IMR-90 (cell line): ENCODE data around the gene NR6A1. TPM values are rescaled to one million over a fixed set of nuclear protein-coding genes. Genes with fewer than 3 reads are reported as not detected.

Source experiments
- ATAC-seq: fragments of 200-7000 bp; cut with Tn5 transposase; 2 replicates; pipeline ENCODE4 v1.9.1; 2020; ENCODE audit warnings: low read depth, mild to moderate bottlenecking, moderate library complexity
- BruUV-seq: library from RNA; stranded (reverse); fragments of 400-500 nt; replicated peaks from 2 replicates; lab custom pipeline; 2021; lab: Mats Ljungman, UMichigan
- CTCF ChIA-PET: fragments of 300-600 bp; formaldehyde crosslinking; extraction: SDS; loops from one replicate; lab custom pipeline; 2021; ENCODE audit warnings: antibody characterized with exemption; lab: Yijun Ruan, JAX
- POLR2A ChIA-PET: fragments of 300-600 bp; sonication (Branson Sonifier 250); formaldehyde crosslinking; loops from one replicate; lab custom pipeline; 2022; ENCODE audit warnings: antibody characterized with exemption; ENCODE audit not compliant: unreplicated experiment; lab: Charles Lee
- DNase-seq: peaks from one replicate; pipeline ENCODE4 v3.0.0; 2013
- H2AFZ ChIP-seq: replicated peaks from 2 replicates; pipeline ENCODE3; 2013; ENCODE audit warnings: low read length, mild to moderate bottlenecking; ENCODE audit not compliant: poor library complexity
- H2AK5ac ChIP-seq: 2 replicates; pipeline ENCODE4 v1.6.1; 2013; ENCODE audit warnings: low read depth, low read length, inconsistent platforms
- H2AK9ac ChIP-seq: replicated peaks from 2 replicates; pipeline ENCODE3; 2013; ENCODE audit warnings: mild to moderate bottlenecking, low read depth, low read length, moderate library complexity; ENCODE audit not compliant: poor library complexity
- H2BK120ac ChIP-seq: 2 replicates; pipeline ENCODE4 v1.6.1; 2013; ENCODE audit warnings: low read depth, low read length, inconsistent platforms
- H2BK15ac ChIP-seq: 3 replicates; pipeline ENCODE4 v1.6.1; 2013; ENCODE audit warnings: low read depth, low read length, inconsistent platforms
- H2BK20ac ChIP-seq: 2 replicates; pipeline ENCODE4 v1.6.1; 2013; ENCODE audit warnings: low read depth, mild to moderate bottlenecking, inconsistent platforms, low read length, moderate library complexity
- H2BK5ac ChIP-seq: 2 replicates; pipeline ENCODE4 v1.6.1; 2013; ENCODE audit warnings: mild to moderate bottlenecking, low read depth, low read length, inconsistent platforms; ENCODE audit not compliant: poor library complexity, severe bottlenecking
- H3K14ac ChIP-seq: replicated peaks from 2 replicates; pipeline ENCODE4 v1.6.1; 2013; ENCODE audit warnings: low read depth, low read length, inconsistent platforms
- H3K18ac ChIP-seq: 2 replicates; pipeline ENCODE4 v1.6.1; 2013; ENCODE audit warnings: low read depth, low read length, control low read depth
- H3K23ac ChIP-seq: 2 replicates; pipeline ENCODE4 v1.6.1; 2013; ENCODE audit warnings: low read depth, low read length, inconsistent platforms
- H3K27ac ChIP-seq: 2 replicates; pipeline ENCODE4 v1.5.1; 2013; ENCODE audit warnings: mild to moderate bottlenecking, control low read depth, low read length; ENCODE audit not compliant: insufficient read depth
- H3K27me3 ChIP-seq: 2 replicates; pipeline ENCODE4 v1.6.1; 2013; ENCODE audit warnings: low read length; ENCODE audit not compliant: control insufficient read depth, insufficient read depth
- H3K36me3 ChIP-seq: 2 replicates; pipeline ENCODE4 v1.6.1; 2013; ENCODE audit warnings: low read length, mixed read lengths; ENCODE audit not compliant: control insufficient read depth, insufficient read depth
- H3K4ac ChIP-seq: 2 replicates; pipeline ENCODE4 v1.6.1; 2013; ENCODE audit warnings: low read depth, low read length, inconsistent platforms
- H3K4me1 ChIP-seq: 2 replicates; pipeline ENCODE4 v1.6.1; 2013; ENCODE audit warnings: low read length, mixed read lengths; ENCODE audit not compliant: control insufficient read depth, insufficient read depth
- H3K4me2 ChIP-seq: 2 replicates; pipeline ENCODE4 v1.6.1; 2013; ENCODE audit warnings: low read depth, mild to moderate bottlenecking, control low read depth, low read length, moderate library complexity
- H3K4me3 ChIP-seq: 2 replicates; pipeline ENCODE4 v1.5.1; 2013; ENCODE audit warnings: low read depth, mild to moderate bottlenecking, control low read depth, low read length, moderate library complexity; ENCODE audit not compliant: insufficient read depth
- H3K56ac ChIP-seq: 2 replicates; pipeline ENCODE4 v1.6.1; 2013; ENCODE audit warnings: low read length, inconsistent platforms; ENCODE audit not compliant: insufficient read depth; ENCODE audit errors: extremely low read depth
- H3K79me1 ChIP-seq, 2 experiments: 2 replicates each; pipeline ENCODE4 v1.6.1; 2013; ENCODE audit warnings: low read length in 2 of 2, inconsistent platforms in 1 of 2, low read depth in 1 of 2
- H3K9ac ChIP-seq: 2 replicates; pipeline ENCODE4 v1.6.1; 2013; ENCODE audit warnings: low read depth, low read length, control low read depth
- H3K9me1 ChIP-seq: 2 replicates; pipeline ENCODE4 v1.6.1; 2013; ENCODE audit warnings: low read length, inconsistent platforms; ENCODE audit not compliant: insufficient read depth
- H3K9me3 ChIP-seq: 2 replicates; pipeline ENCODE4 v1.6.1; 2013; ENCODE audit warnings: low read length; ENCODE audit not compliant: control insufficient read depth, insufficient read depth
- H4K20me1 ChIP-seq: 2 replicates; pipeline ENCODE4 v1.6.1; 2013; ENCODE audit warnings: low read length, inconsistent platforms; ENCODE audit not compliant: insufficient read depth
- H4K5ac ChIP-seq: 2 replicates; pipeline ENCODE4 v1.6.1; 2013; ENCODE audit warnings: mild to moderate bottlenecking, low read depth, low read length, control low read depth
- H4K8ac ChIP-seq, 2 experiments: 2 replicates each; pipeline ENCODE4 v1.6.1; 2013; ENCODE audit warnings: low read depth in 2 of 2, low read length in 2 of 2, control low read depth in 1 of 2, inconsistent platforms in 1 of 2
- H4K91ac ChIP-seq: 2 replicates; pipeline ENCODE4 v1.6.1; 2013; ENCODE audit warnings: low read depth, low read length, inconsistent platforms; ENCODE audit not compliant: insufficient read depth
- BHLHE40 ChIP-seq: fragments of 150-350 bp; IDR thresholded peaks from 2 replicates; pipeline ENCODE4 v1.6.1; 2016; ENCODE audit warnings: mild to moderate bottlenecking, low read depth, low read length
- CEBPB ChIP-seq: IDR thresholded peaks from 2 replicates; pipeline ENCODE4 v1.6.1; 2012; ENCODE audit warnings: low read depth, low read length, improper control_type of control experiment
- CHD1 ChIP-seq: IDR thresholded peaks from 2 replicates; pipeline ENCODE4 v1.6.1; 2012; ENCODE audit warnings: low read depth, low read length, improper control_type of control experiment
- CTCF ChIP-seq: conservative IDR thresholded peaks from 2 replicates; pipeline ENCODE4 v1.5.1; 2012; ENCODE audit warnings: mild to moderate bottlenecking, low read depth, low read length, improper control_type of control experiment
- FOS ChIP-seq: fragments of 150-350 bp; IDR thresholded peaks from 2 replicates; pipeline ENCODE4 v1.6.1; 2016; ENCODE audit warnings: low read depth, low read length
- MAFK ChIP-seq: IDR thresholded peaks from 2 replicates; pipeline ENCODE4 v1.6.1; 2012; ENCODE audit warnings: low read depth, low read length, improper control_type of control experiment
- MAZ ChIP-seq: IDR thresholded peaks from 2 replicates; pipeline ENCODE4 v1.6.1; 2012; ENCODE audit warnings: low read depth, mild to moderate bottlenecking, low read length, improper control_type of control experiment, moderate library complexity, borderline replicate concordance
- MXI1 ChIP-seq: IDR thresholded peaks from 2 replicates; pipeline ENCODE4 v1.6.1; 2012; ENCODE audit warnings: low read depth, mild to moderate bottlenecking, low read length, moderate library complexity, borderline replicate concordance
- NFE2L2 ChIP-seq: fragments of 150-350 bp; IDR thresholded peaks from 2 replicates; pipeline ENCODE4 v1.6.1; 2016; ENCODE audit warnings: low read depth, mild to moderate bottlenecking, low read length
- POLR2A ChIP-seq: IDR thresholded peaks from 2 replicates; pipeline ENCODE4 v1.6.1; 2012; ENCODE audit warnings: mild to moderate bottlenecking, low read depth, low read length
- RAD21 ChIP-seq: IDR thresholded peaks from 2 replicates; pipeline ENCODE4 v1.6.1; 2012; ENCODE audit warnings: low read length, improper control_type of control experiment
- RCOR1 ChIP-seq: IDR thresholded peaks from 2 replicates; pipeline ENCODE4 v1.6.1; 2012; ENCODE audit warnings: mild to moderate bottlenecking, low read length, improper control_type of control experiment; ENCODE audit not compliant: insufficient replicate concordance
- RFX5 ChIP-seq: IDR thresholded peaks from 2 replicates; pipeline ENCODE4 v1.8.0; 2012; ENCODE audit warnings: low read depth, mild to moderate bottlenecking, low read length, moderate library complexity
- SMC3 ChIP-seq: fragments of 150-350 bp; IDR thresholded peaks from 2 replicates; pipeline ENCODE4 v1.6.1; 2016; ENCODE audit warnings: low read depth, mild to moderate bottlenecking, antibody characterized with exemption, low read length, moderate library complexity
- WGBS, 2 experiments: methylation state at CpG; one replicate each; pipeline versions ENCODE4 v1.1.5 to v1.1.7; 2013; ENCODE audit warnings: missing lambda C conversion rate in 2 of 2; ENCODE audit not compliant: insufficient read length in 1 of 2; ENCODE audit errors: extremely low coverage in 2 of 2; 5-methylcytosine and 5-hydroxymethylcytosine counted together
- dilution Hi-C: fragments of 300-500 bp; cut with HindIII; formaldehyde crosslinking; loops from one replicate; pipeline ENCODE4 v1.14.3; 2018; ENCODE audit warnings: low sequenced_read_pairs; ENCODE audit not compliant: unreplicated experiment
- in situ Hi-C: fragments of 300-500 bp; cut with MboI; formaldehyde crosslinking; loops from 3 replicates; pipeline ENCODE4 v1.14.3; 2019; ENCODE audit warnings: low sequenced_read_pairs, inconsistent platforms, mixed read lengths
- intact Hi-C: fragments of 100-400 bp; cut with micrococcal nuclease; formaldehyde crosslinking; loops from 2 replicates; pipeline ENCODE4 v1.10.0; 2022
- polyA plus RNA-seq, 3 experiments: library from polyadenylated mRNA; depleted of rRNA; stranded (reverse); fragments of >200 nt; gene quantifications; 2 replicates each; pipeline ENCODE4 v1.2.3, GENCODE V29; 2012; ENCODE audit warnings: low replicate concordance in 1 of 3
- total RNA-seq: library from RNA; depleted of rRNA; stranded (reverse); fragments of >200 nt; gene quantifications from 2 replicates; pipeline ENCODE4 v1.2.3, GENCODE V29; 2012
- TF ChIP-seq, protein P1 (sequence below): fragments of 150-350 bp; IDR thresholded peaks from 2 replicates; pipeline ENCODE4 v1.6.1; 2017; ENCODE audit warnings: mild to moderate bottlenecking, antibody characterized with exemption, low read length, low read depth
- TF ChIP-seq, protein P2 (sequence below): fragments of 150-350 bp; IDR thresholded peaks from 2 replicates; pipeline ENCODE4 v1.6.1; 2016; ENCODE audit warnings: low read depth, mild to moderate bottlenecking, low read length, moderate library complexity, borderline replicate concordance

NR6A1 gene
- total and polyA plus RNA-seq, 2 of the 4 experiments (the other 2 are of a cell fraction) = 0.14 to 0.36 TPM

DNA sequence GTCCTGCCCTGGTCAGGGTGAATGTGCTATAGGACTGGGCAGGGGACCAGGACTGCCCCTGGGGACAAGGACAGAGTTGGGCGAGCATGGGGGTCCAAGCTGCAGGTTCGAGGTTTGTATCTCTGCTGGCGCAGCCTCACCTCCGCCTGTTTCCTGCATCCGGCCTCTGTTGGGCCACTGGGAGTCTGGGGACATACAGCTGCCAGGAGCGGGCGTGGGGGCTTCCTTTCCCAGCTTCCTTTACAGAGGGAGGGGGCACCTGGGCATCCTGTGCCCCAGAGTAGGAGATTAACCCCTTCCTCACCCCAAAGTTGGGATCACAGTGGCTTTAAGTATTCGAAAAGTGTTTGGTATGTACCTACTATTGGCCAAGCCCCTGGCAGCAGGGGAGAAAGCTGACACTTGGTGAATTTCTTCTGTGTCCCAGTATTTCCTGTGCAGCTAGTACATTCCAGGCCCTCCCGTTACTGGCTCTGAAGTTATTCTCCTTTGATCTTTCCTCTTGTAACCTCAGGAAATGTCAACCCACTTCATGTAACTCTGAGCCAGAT, 24.8 kb upstream of the NR6A1 start:
- Histone ChIP-seq H3K18ac (no peak overlapping the region), H4K5ac (no peak overlapping the region), H2AFZ (no peak overlapping the region), H3K36me3 (peaks cover 1% of the 10 kb centered on the region; the same call in 1 of the 2 replicates), H2BK20ac (no peak overlapping the region), H4K8ac (no peak overlapping the region), H3K23ac (no peak overlapping the region), H4K91ac (no peak overlapping the region), H2BK120ac (peak overlapping the region; percentile 21; the same call in 1 of the 2 replicates), H3K4me3 (no peak overlapping the region), H3K9ac (no peak overlapping the region), H2AK5ac (no peak overlapping the region; the same call in 1 of the 2 replicates), H3K4me2 (no peak overlapping the region), H3K27me3 (no peaks in the 10 kb centered on the region), H3K9me1 (no peaks in the 10 kb centered on the region; the same call in 1 of the 2 replicates), H3K4ac (no peak overlapping the region; the same call in 1 of the 2 replicates), H3K79me1 (no peaks in the 10 kb centered on the region), H4K20me1 (no peaks in the 10 kb centered on the region), H3K27ac (no peak overlapping the region), H2BK15ac (no peak overlapping the region), H2BK5ac (no peak overlapping the region), H3K4me1 (peaks cover 22% of the 10 kb centered on the region; the same call in 1 of the 2 replicates), H3K9me3 (no peaks in the 10 kb centered on the region), H2AK9ac (no peak overlapping the region), H3K56ac (no peak overlapping the region), H3K14ac (no peak overlapping the region)
- POLR2A ChIA-PET = no interaction called here
- CTCF ChIA-PET = interaction anchor here (1.2 to 1.3 kb wide), 2 partner anchors 19 to 56 kb away, joined by 3 to 5 read pairs; partner anchors contain the start of gene OLFML2A
- no peak for TF ChIP-seq POLR2A
- TF ChIP-seq NFE2L2 = no peak
- TF ChIP-seq, protein P1, sequence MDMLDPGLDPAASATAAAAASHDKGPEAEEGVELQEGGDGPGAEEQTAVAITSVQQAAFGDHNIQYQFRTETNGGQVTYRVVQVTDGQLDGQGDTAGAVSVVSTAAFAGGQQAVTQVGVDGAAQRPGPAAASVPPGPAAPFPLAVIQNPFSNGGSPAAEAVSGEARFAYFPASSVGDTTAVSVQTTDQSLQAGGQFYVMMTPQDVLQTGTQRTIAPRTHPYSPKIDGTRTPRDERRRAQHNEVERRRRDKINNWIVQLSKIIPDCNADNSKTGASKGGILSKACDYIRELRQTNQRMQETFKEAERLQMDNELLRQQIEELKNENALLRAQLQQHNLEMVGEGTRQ = no peak
- TF ChIP-seq RAD21 = no peak
- no peak for TF ChIP-seq CEBPB
- TF ChIP-seq FOS = no peak
- TF ChIP-seq SMC3 = no peak
- TF ChIP-seq BHLHE40 = no peak
- TF ChIP-seq, protein P2, sequence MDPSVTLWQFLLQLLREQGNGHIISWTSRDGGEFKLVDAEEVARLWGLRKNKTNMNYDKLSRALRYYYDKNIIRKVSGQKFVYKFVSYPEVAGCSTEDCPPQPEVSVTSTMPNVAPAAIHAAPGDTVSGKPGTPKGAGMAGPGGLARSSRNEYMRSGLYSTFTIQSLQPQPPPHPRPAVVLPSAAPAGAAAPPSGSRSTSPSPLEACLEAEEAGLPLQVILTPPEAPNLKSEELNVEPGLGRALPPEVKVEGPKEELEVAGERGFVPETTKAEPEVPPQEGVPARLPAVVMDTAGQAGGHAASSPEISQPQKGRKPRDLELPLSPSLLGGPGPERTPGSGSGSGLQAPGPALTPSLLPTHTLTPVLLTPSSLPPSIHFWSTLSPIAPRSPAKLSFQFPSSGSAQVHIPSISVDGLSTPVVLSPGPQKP = no peak
- no peak for TF ChIP-seq CTCF
- TF ChIP-seq RCOR1 = no peak
- no peak for TF ChIP-seq MAFK
- TF ChIP-seq MAZ = no peak
- no peak for TF ChIP-seq CHD1
- no peak for TF ChIP-seq MXI1
- no peak for TF ChIP-seq RFX5
- dilution Hi-C loops = no loop called here
- no TSS peak for BruUV-seq
- WGBS, 2 experiments = 49% methylated on average over 2 of the region's 9 CpGs; no CpG with 5 or more reads in 1 of the 2 experiments
- no peak for DNase-seq
- ATAC-seq = peak; percentile 45
- intact Hi-C loops = no loop called here
- in situ Hi-C loops = no loop called here
